ENCODE measurements around the gene LGR4.

The LGR4 gene

GRCh38 chr11:27485930-27486773 is 13.6 kb upstream of the LGR4 start:
- no peak for DNase-seq

DNA sequence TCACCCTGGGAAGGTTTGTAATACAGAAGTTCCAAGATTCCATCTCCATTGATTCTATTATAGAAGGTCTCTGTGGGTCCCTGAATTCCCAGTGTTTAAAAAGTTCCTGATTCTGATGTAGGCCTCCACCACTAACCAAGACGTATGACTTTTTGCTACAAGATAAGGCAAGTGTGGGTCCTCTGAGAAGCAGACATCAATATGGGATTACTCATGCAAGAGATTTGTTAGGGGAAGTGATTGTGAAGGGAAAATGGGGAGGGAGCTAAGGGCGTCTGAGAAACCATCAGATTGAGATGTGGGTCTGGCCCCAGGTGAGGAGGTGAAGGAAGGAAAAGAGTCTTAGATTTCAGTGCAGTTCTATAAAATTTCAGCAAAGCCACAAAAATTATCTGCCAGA is 10.2 kb upstream of the LGR4 start:
- no peak for DNase-seq

DNA sequence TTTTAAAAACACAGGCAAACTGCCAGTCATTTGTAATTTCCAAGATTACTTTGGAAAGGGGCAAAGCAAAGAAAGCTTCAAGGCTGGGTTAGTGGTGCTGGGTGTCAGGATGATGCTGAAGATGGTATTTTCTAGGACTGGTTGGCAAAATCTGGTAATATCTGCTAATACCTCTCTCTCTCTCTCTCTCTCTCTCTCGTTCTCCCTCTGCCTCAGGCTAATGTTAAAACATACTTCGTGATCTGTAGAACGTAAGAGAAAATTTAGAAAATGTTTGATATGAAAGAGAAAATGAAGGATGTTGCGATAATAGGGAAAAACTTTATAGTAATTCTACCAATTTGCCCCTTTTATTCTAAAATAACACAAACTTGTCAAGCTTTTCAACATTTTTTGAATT is 9.4 kb upstream of the LGR4 start:
- DNase-seq: no peak

DNA sequence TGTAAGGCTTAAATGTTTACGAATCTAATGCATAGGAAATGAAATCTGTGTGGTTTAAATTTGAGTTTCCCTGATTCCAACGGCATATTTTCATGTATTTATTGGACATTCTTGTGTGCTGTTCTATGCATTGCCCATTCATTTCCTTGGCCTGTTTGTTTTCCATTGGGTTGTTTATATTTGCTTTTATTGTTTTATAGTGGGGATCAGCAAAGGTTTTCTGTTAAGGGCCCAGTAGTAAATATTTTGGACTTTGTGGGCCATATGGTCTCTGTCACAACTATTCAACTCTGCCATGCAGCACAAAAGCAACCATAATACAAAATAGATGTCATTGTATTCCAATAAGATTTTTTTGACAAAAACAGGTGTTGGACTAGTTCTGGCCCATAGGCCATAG is 5.2 kb upstream of the LGR4 start:
- DNase-seq: no peak

- no peak for DNase-seq
Measured at GRCh38 chr11:27477243-27477642, 4.7 kb upstream of the LGR4 start.

GRCh38 chr11:27475622-27476021 is 3.0 kb upstream of the LGR4 start:
- DNase-seq: no peak

DNA sequence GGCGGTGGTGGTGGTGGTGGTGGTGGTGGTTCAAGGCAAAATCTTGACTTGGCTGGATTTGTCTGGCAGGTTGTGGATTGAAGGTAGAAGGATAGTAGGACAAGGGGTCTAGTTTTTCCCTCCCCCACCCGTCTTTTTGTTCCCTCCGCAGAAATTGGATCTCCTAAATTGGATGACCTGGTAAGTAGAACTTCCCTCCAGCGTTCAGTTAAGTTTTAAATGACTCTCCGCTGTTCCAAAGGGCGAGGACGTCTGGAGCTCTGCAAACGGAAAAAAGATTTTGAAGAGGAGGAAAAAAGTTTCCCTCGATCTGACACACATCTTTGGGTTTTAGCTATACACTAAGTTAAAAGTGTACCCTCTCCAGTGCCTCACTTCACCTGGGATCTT is 422 bp upstream of the LGR4 start:
- DNase-seq: no peak

DNA sequence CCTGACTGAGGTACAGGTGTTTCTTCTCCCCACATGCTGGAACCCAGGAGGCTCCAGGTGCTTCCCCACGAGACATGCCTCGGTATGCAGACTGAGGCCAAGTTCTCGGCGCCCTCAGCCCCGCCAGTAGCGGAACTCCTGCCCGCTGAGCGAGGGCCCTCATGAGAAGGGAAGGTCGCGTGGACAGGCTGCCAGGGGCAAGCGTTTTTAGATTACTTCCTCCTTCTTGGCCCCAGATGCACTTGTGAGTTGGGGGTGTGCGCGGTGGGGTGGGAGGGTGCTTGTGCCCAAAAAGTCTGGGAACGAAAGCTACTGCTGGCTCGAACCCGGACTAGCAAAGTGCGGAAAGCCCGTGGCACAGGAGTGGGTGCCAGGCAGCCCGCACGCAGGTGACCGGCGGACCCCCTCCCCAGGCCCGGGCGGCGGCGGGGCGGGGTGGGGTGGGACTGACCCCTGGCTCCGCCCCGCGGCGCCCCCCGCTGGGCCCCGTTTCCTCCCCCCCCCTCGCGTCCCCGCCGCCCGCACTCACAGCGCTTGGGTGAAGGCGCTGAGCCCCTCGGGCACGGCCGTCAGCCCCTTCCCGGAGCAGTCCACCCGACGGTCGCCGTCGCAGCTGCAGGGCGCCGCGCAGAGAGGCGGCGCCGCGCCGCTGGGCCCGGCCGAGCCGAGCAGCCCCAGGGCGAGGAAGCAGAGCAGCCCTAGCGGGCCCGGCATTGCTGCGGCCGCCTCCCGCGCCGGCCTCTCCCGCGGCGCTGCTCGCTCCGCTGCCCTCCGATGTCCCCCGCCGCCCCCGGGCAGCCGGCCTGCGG is 797 bp downstream of the LGR4 start:
- DNase-seq: peak; percentile 13

GRCh38 chr11:27470826-27471588 is 1.6 kb downstream of the LGR4 start:
- DNase-seq: no peak

DNA sequence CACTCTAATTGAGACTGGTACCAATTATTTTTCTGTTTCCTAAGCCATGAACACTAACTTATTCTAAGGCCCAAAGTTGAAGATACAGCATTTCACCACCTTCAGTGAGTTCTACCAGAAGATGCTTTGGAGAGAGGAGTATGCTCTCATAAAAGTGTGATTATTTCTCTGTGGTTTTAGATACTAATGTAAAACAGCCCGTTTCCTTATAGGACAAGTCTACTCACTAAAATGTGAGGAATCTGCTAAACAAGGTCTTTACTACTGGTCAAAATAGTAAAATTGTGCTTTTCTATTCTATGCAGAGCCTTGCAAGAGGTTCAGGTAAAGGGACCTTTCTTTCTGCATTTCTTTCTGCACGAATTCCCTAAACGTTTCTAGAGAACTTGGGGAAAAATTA is 2.4 kb downstream of the LGR4 start:
- no peak for DNase-seq

GRCh38 chr11:27468995-27469695 is 3.4 kb downstream of the LGR4 start:
- no peak for DNase-seq

DNA sequence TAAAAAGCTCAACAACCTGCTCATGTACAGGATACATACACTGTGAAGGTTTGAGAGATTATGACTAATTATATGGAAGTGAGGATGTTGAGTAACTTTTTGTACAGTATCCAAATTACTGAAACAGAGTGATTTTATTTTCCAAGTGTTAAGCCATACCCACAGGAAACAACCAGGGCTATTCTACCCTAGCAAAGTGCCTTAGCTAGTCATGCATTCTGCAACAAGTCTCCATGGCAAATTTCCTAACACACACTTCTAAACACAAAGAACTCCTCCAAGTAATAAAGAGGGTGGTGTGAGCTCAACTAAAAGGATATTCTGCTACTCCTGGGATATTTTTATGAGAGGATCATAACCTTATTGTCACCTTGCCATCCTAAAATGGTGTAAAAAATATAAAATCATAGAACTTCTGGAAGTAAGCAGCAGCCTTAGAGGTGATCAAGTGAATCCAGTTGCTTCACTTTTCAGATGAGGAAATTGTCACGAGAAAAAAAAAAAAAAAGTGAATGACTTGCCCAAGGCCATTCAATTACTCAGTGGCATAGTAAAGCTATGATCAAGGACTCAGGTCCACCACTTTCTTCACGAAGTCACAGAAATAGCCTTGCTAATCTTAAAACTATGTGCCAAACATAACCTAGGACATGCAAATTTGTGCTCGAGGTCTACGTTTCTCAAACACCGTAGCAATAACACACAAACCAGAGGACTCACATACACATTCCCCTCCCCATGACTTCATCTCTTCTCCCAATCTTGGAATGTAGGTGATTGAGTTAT is 4.2 kb downstream of the LGR4 start:
- DNase-seq: no peak

DNA sequence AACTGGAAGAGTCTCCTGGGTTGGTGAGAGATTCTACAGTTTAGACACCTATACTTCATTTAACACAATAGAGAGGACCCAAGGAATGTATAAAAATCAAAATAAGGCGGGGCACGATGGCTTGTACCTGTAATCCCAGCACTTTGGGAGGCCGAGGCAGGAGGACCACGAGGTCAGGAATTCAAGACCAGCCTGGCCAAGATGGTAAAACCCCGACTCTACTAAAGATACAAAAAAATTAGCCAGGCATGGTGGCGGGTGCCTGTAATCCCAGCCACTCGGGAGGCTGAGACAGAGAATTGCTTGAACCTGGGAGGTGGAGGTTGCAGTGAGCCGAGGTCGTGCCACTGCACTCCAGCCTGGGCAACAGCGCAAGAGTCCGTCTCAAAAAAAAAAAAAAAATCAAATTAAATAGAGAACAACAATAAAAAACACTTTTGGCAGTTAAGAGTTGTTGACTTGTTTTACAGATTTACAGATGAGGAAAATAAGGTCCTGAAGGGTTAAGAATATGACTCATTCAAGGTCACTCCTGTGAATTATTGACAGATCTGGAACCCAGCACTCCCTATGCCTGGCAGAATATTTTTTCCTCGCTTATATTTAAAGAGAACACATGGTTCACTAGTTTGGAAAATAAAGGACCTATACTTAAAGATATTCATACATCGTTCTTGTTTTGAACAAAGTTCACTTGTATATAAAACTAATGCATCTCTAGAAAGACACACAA is 5.2 kb downstream of the LGR4 start:
- no peak for DNase-seq

DNA sequence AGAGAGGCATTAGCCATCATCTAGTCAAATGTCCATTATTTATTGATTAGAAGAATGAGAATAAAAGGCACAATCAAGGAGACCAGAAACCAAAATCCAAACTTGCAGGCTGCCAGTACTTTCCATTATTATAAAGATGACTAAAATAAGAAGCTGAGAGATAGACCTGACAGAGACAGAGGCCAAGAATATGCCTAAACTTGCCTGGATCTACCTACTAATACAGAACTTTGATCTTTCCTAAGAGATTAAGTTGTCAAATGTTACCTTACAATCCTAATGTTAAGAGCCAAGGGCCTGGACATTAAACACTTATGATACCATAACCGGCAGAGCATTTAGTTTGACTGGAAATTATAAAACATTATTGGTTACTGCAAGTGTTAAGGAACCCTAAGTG is 6.2 kb downstream of the LGR4 start:
- DNase-seq: no peak

DNA sequence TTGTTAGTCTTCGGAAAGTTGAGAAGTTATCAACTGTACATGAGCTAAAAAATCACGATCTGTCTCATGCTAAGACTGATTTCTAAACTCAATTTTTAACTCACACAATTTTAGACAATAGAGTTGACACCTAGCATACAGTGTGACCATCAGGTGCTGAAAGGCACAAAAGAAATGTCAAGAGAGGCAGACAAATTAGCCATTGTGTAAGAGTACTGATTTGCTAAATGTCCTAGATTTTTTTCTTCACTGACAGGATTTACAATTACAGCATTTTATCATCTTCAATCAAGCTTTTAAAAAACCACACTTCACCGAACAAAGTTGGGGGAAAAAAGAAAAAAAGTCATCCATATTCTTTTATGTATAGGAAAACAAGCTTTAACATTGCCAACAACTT is 7.0 kb downstream of the LGR4 start:
- DNase-seq: no peak

DNA sequence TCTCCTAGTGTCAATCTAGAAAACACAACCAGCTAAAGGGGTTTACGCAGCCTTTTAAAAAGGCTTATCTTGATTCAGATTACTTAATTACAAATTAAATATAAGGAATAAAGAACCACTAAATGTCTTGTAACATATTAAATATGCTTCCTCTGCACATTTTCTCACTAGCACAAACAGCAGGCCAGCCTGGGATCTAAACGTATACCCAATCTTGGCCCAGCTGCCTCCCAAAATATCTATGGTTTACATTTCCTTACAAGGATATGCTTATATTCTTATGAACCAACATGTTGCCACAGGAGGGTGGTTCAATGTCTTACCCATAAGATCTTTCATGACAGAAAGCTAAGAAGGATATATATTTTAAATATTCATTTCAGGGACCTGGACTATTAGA is 7.7 kb downstream of the LGR4 start:
- no peak for DNase-seq

DNA sequence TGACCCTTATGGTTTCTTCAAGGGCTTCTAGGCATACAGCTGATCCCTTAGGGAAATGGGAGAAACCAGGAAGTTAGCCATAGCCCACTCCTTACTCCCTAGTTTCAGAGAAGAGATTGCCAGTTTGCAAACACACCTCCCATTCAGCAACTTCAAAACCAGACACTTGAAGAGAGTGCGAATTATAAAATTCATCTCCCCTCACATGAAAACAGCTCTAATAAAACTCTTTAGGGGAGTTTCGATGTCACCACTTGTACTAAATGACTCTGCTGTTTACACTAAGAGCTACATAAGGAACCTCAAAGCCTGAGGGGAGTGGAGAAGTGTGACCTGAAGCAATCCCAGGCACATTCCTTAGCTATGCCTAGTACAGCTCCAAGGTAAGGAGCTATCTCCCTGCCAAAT is 8.3 kb downstream of the LGR4 start:
- DNase-seq: no peak

- DNase-seq: no peak
Measured at GRCh38 chr11:27462543-27462942, 10.0 kb downstream of the LGR4 start.

GRCh38 chr11:27460158-27460978 is 12.2 kb downstream of the LGR4 start:
- DNase-seq: no peak

GRCh38 chr11:27459191-27459590 is 13.4 kb downstream of the LGR4 start:
- no peak for DNase-seq
